OCI-LY3 (cell line): ENCODE results near the gene PUM1.

Experiments
- H2AFZ ChIP-seq: fragments of 200-600, 300-600 bp; shearing (Covaris generic); 2 replicates; pipeline ENCODE4 v1.6.0; 2014; ENCODE audit warnings: antibody characterized with exemption, low read depth, low read length
- H3K27ac ChIP-seq: fragments of 200-600, 300-600 bp; sonication (generic); 2 replicates; pipeline ENCODE4 v1.5.1; 2014; ENCODE audit warnings: mild to moderate bottlenecking, low read length, moderate library complexity, mixed read lengths
- H3K27me3 ChIP-seq: fragments of 200-600, 300-600 bp; sonication (generic); 2 replicates; pipeline ENCODE4 v1.6.1; 2014; ENCODE audit warnings: low read depth, low read length, mixed read lengths
- H3K36me3 ChIP-seq: fragments of 200-600, 300-600 bp; sonication (generic); replicated peaks from 2 replicates; pipeline ENCODE3; 2014; ENCODE audit warnings: low read depth, low read length, mixed read lengths
- H3K4me1 ChIP-seq: fragments of 300-600, 200-600 bp; sonication (generic); 2 replicates; pipeline ENCODE4 v1.6.1; 2014; ENCODE audit warnings: low read length, mixed read lengths
- H3K4me2 ChIP-seq: fragments of 200-600, 300-600 bp; sonication (generic); 2 replicates; pipeline ENCODE4 v1.6.1; 2014; ENCODE audit warnings: low read length, mixed read lengths
- H3K4me3 ChIP-seq: fragments of 300-600, 200-600 bp; sonication (generic); 2 replicates; pipeline ENCODE4 v1.5.1; 2014; ENCODE audit warnings: antibody characterized with exemption, mild to moderate bottlenecking, low read length, moderate library complexity
- H3K79me2 ChIP-seq: fragments of 300-600, 200-600 bp; shearing (Covaris generic); 2 replicates; pipeline ENCODE4 v1.6.1; 2014; ENCODE audit warnings: mild to moderate bottlenecking, low read length, mixed read lengths
- H3K9ac ChIP-seq: fragments of 300-600, 200-600 bp; shearing (Covaris generic); 2 replicates; pipeline ENCODE4 v1.6.0; 2014; ENCODE audit warnings: mild to moderate bottlenecking, low read length, moderate library complexity
- H3K9me3 ChIP-seq: fragments of 200-600, 300-600 bp; shearing (Covaris generic); 2 replicates; pipeline ENCODE4 v1.6.1; 2014; ENCODE audit warnings: low read length, mixed read lengths; ENCODE audit not compliant: insufficient read depth
- H4K20me1 ChIP-seq: fragments of 200-600, 300-600 bp; sonication (generic); 2 replicates; pipeline ENCODE4 v1.6.1; 2016; ENCODE audit warnings: low read length, mixed read lengths; ENCODE audit not compliant: insufficient read depth
- EZH2phosphoT487 ChIP-seq: fragments of 200-600 bp; shearing (Covaris generic); IDR thresholded peaks from 2 replicates; pipeline ENCODE4 v1.6.1; 2018; ENCODE audit warnings: antibody characterized with exemption, mixed run types, low read depth
- TF ChIP-seq, protein P1 (sequence below): fragments of 200-600, 300-600 bp; sonication (generic); IDR thresholded peaks from 2 replicates; pipeline ENCODE4 v1.5.1; 2014; ENCODE audit warnings: antibody characterized with exemption, low read length, low read depth

The PUM1 gene

DNA sequence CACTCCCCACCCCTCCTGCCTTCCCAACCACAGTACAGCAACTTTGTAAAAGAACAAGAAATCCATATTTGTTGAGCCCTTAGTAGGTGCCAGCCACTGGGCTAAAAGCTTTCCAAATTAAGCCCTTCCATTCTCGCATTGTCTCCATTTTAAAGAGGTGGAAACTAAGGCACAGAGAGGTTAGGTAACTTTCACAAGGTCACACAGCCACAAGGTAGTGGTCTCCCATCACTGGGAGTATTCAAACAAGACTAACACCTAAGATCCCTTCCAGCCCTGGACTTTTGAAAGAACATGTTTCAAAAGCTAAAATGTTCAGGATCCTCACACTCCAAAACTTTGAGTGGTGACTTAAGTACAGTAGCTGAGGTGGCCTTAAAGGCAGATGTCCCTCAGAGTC lies 160.1 kb downstream of the PUM1 start:
- Histone ChIP-seq H3K9ac (no peak overlapping the region), H3K4me1 (peaks cover 14% of the 10 kb centered on the region), H3K27ac (no peak overlapping the region), H3K27me3 (peaks cover 22% of the 10 kb centered on the region), H3K79me2 (no peaks in the 10 kb centered on the region), H3K9me3 (no peaks in the 10 kb centered on the region), H3K4me3 (no peak overlapping the region), H2AFZ (no peak overlapping the region), H3K36me3 (no peaks in the 10 kb centered on the region), H3K4me2 (no peak overlapping the region), H4K20me1 (no peaks in the 10 kb centered on the region)
- TF ChIP-seq, protein P1, sequence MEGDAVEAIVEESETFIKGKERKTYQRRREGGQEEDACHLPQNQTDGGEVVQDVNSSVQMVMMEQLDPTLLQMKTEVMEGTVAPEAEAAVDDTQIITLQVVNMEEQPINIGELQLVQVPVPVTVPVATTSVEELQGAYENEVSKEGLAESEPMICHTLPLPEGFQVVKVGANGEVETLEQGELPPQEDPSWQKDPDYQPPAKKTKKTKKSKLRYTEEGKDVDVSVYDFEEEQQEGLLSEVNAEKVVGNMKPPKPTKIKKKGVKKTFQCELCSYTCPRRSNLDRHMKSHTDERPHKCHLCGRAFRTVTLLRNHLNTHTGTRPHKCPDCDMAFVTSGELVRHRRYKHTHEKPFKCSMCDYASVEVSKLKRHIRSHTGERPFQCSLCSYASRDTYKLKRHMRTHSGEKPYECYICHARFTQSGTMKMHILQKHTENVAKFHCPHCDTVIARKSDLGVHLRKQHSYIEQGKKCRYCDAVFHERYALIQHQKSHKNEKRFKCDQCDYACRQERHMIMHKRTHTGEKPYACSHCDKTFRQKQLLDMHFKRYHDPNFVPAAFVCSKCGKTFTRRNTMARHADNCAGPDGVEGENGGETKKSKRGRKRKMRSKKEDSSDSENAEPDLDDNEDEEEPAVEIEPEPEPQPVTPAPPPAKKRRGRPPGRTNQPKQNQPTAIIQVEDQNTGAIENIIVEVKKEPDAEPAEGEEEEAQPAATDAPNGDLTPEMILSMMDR: no peak
- no peak for TF ChIP-seq EZH2phosphoT487

- Histone ChIP-seq H3K9ac (no peak overlapping the region), H2AFZ (no peak overlapping the region), H3K27me3 (peaks cover 22% of the 10 kb centered on the region), H3K36me3 (no peaks in the 10 kb centered on the region), H3K4me1 (peaks cover 11% of the 10 kb centered on the region), H3K9me3 (no peaks in the 10 kb centered on the region), H3K4me3 (no peak overlapping the region), H3K79me2 (no peaks in the 10 kb centered on the region), H3K4me2 (no peak overlapping the region), H4K20me1 (no peaks in the 10 kb centered on the region), H3K27ac (no peak overlapping the region)
- TF ChIP-seq, protein P1: no peak
- TF ChIP-seq EZH2phosphoT487: no peak
These were observed 160.6 kb downstream of the PUM1 start for GRCh38 chr1:30904962-30905335.

DNA sequence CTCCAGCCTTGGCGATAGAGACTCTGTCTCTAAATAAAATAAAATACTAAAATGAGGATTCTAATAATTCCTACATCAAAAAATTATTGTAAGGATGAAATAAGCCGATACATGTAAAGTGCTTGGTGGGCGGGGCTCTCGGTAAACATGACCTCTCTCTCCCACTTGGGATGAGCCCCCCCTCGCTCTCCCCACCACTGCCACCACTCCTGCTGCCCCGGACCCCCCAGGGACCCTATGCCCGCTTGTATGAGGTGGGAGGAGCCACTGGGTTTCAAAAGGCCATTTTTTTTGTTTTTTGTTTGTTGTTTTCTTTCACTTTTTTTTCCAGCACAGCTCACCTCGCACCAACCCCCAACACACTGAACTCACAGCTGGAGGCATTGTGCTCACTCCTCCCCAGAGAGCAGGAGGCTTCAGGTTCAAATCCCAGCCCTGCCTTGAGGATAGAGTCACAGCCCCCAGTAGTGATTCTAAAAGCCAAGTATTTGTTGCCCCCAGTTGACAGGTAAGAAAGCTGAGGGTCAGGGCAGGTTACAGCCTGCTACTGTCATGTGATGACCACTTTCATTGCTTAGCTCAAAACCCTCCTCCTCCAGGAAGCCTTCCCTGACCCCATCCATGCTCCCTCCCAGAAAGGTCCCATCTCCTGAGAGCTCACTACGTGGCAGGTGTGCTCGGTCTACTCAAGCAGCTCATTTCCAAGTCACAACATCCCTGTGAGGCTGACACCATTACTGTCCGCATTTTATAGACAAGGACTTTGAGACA lies 161.1 kb downstream of the PUM1 start:
- H3K4me1 ChIP-seq: peaks cover 6% of the 10 kb centered on the region
- no peaks in the 10 kb centered on the region for H3K9me3 ChIP-seq
- no peak overlapping the region for H3K4me3 ChIP-seq
- H4K20me1 ChIP-seq: no peaks in the 10 kb centered on the region
- no peak overlapping the region for H2AFZ ChIP-seq
- no peak overlapping the region for H3K4me2 ChIP-seq
- H3K9ac ChIP-seq: no peak overlapping the region
- no peak overlapping the region for H3K27ac ChIP-seq
- TF ChIP-seq EZH2phosphoT487: no peak
- TF ChIP-seq, protein P1: no peak
- peaks cover 17% of the 10 kb centered on the region for H3K27me3 ChIP-seq
- no peaks in the 10 kb centered on the region for H3K79me2 ChIP-seq
- no peaks in the 10 kb centered on the region for H3K36me3 ChIP-seq

DNA sequence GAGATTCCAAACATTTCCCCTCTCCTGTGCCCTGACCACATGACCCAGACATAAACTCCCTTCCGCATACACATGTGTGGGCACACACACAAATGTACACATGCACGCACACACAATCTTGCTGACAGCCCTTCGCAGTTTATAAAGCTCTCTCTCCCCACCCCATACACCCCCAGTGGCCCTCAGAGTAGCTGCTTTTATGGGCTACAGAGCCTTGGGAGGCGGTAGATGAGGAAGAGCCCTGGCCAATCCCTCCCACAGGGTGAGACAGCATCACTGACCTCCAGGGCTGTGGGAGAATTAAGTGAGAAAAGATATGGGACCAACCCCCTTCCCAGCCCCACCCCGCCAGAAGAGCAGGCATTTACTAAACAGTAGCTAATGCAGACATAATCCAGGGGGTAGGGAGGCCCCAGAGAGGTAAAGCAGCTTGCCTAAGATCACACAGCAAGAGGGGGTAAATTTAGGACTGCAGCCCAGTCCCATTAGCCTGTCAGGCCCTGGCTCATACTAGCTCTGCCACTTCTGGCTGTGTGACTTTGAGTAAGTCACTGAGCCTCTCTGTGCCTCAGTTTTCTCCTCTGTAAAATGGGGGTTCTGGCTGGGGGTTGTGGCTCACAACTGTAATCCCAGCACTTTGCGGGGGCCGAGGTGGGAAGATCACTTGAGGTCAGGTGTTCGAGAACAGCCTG lies 162.0 kb downstream of the PUM1 start:
- Histone ChIP-seq H3K27me3 (peaks cover 11% of the 10 kb centered on the region), H3K9ac (no peak overlapping the region), H2AFZ (no peak overlapping the region), H3K9me3 (no peaks in the 10 kb centered on the region), H3K4me2 (no peak overlapping the region), H3K27ac (no peak overlapping the region), H3K36me3 (no peaks in the 10 kb centered on the region), H4K20me1 (no peaks in the 10 kb centered on the region), H3K79me2 (no peaks in the 10 kb centered on the region), H3K4me1 (no peaks in the 10 kb centered on the region), H3K4me3 (no peak overlapping the region)
- TF ChIP-seq, protein P1: no peak
- TF ChIP-seq EZH2phosphoT487: no peak
